DOHH2 (cell line): ENCODE data around the gene WRNIP1.

Experiments used
- H3F3A ChIP-seq: fragments of 200-600 bp; sonication (generic), shearing (Covaris generic); 2 replicates; pipeline ENCODE4 v1.6.0; 2016; ENCODE audit warnings: antibody characterized with exemption, mild to moderate bottlenecking; ENCODE audit not compliant: control insufficient read depth, insufficient read depth
- H3K27ac ChIP-seq: fragments of 200-600 bp; sonication (generic); 2 replicates; pipeline ENCODE4 v1.5.1; 2014; ENCODE audit warnings: low read depth, mild to moderate bottlenecking, low read length, moderate library complexity
- H3K27me3 ChIP-seq: fragments of 200-600 bp; sonication (generic); 2 replicates; pipeline ENCODE4 v1.6.1; 2014; ENCODE audit warnings: mild to moderate bottlenecking, low read length, mixed read lengths; ENCODE audit not compliant: control insufficient read depth
- H3K36me3 ChIP-seq: fragments of 200-600 bp; sonication (generic); 2 replicates; pipeline ENCODE4 v1.6.1; 2014; ENCODE audit warnings: mild to moderate bottlenecking, low read length, moderate library complexity, mixed read lengths; ENCODE audit not compliant: control insufficient read depth
- H3K4me1 ChIP-seq: fragments of 200-600 bp; sonication (generic); 2 replicates; pipeline ENCODE4 v1.6.1; 2014; ENCODE audit warnings: mild to moderate bottlenecking, low read length, mixed read lengths; ENCODE audit not compliant: control insufficient read depth
- H3K4me2 ChIP-seq: fragments of 200-600 bp; sonication (generic); 2 replicates; pipeline ENCODE4 v1.6.0; 2014; ENCODE audit warnings: mild to moderate bottlenecking, low read length, moderate library complexity
- H3K4me3 ChIP-seq: fragments of 200-600 bp; sonication (generic); 2 replicates; pipeline ENCODE4 v1.5.1; 2014; ENCODE audit warnings: mild to moderate bottlenecking, low read length, mixed read lengths
- H3K79me2 ChIP-seq: fragments of 200-600 bp; sonication (generic); 2 replicates; pipeline ENCODE4 v1.6.1; 2014; ENCODE audit warnings: mild to moderate bottlenecking, low read length, mixed read lengths; ENCODE audit not compliant: control insufficient read depth
- H3K9me2 ChIP-seq: fragments of 200-600 bp; sonication (generic); replicated peaks from 2 replicates; pipeline ENCODE4 v1.6.1; 2014; ENCODE audit warnings: mild to moderate bottlenecking, low read length, mixed read lengths; ENCODE audit not compliant: control insufficient read depth
- H3K9me3 ChIP-seq: fragments of 200-600 bp; sonication (generic); 2 replicates; pipeline ENCODE4 v1.6.1; 2014; ENCODE audit warnings: antibody characterized with exemption, low read length, mixed read lengths; ENCODE audit not compliant: control insufficient read depth, insufficient read depth
- H4K20me1 ChIP-seq: fragments of 200-600 bp; sonication (generic); 2 replicates; pipeline ENCODE4 v1.6.0; 2014; ENCODE audit warnings: low read depth, mild to moderate bottlenecking, antibody characterized with exemption, low read length, moderate library complexity; ENCODE audit not compliant: control insufficient read depth, insufficient read depth
- EZH2phosphoT487 ChIP-seq: fragments of 200-600 bp; sonication (generic); IDR thresholded peaks from 2 replicates; pipeline ENCODE4 v1.6.1; 2017; ENCODE audit warnings: borderline replicate concordance, mild to moderate bottlenecking, antibody characterized with exemption, low read length, moderate library complexity, mixed read lengths
- TF ChIP-seq, protein P1 (sequence below): fragments of 200-600 bp; sonication (generic); IDR thresholded peaks from one replicate; pipeline ENCODE4 v1.5.1; 2014; ENCODE audit warnings: antibody characterized with exemption, mild to moderate bottlenecking, low read depth, low read length; ENCODE audit not compliant: poor library complexity, severe bottlenecking

WRNIP1 gene

DNA sequence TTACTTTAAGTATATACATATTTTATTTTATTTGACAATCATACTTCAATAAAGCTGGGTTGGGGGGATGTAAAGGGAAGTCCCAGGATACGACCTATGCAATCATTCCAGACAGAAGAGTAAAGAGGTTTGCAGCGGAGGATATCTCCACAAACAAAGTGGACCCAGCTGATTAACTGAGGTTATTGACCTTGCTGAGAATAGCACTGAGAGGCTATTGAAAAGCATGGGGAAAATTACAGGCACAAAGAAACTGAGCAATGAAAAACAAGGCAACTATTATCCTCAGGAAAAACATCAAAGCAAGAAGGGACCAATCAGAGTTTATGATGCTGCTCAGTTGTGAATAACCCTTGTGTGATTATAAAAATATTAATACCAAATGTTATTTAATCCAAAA lies 43.8 kb downstream of the WRNIP1 start:
- Histone ChIP-seq H3K27ac (no peak overlapping the region), H3K4me3 (no peak overlapping the region), H3K9me3 (no peaks in the 10 kb centered on the region), H3F3A (no peaks in the 10 kb centered on the region), H4K20me1 (no peaks in the 10 kb centered on the region), H3K4me1 (no peaks in the 10 kb centered on the region), H3K4me2 (no peak overlapping the region), H3K79me2 (no peaks in the 10 kb centered on the region), H3K36me3 (no peaks in the 10 kb centered on the region), H3K27me3 (no peaks in the 10 kb centered on the region), H3K9me2 (no peaks in the 10 kb centered on the region)
- TF ChIP-seq, protein P1, sequence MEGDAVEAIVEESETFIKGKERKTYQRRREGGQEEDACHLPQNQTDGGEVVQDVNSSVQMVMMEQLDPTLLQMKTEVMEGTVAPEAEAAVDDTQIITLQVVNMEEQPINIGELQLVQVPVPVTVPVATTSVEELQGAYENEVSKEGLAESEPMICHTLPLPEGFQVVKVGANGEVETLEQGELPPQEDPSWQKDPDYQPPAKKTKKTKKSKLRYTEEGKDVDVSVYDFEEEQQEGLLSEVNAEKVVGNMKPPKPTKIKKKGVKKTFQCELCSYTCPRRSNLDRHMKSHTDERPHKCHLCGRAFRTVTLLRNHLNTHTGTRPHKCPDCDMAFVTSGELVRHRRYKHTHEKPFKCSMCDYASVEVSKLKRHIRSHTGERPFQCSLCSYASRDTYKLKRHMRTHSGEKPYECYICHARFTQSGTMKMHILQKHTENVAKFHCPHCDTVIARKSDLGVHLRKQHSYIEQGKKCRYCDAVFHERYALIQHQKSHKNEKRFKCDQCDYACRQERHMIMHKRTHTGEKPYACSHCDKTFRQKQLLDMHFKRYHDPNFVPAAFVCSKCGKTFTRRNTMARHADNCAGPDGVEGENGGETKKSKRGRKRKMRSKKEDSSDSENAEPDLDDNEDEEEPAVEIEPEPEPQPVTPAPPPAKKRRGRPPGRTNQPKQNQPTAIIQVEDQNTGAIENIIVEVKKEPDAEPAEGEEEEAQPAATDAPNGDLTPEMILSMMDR, result no peak
- TF ChIP-seq EZH2phosphoT487, result no peak

- H3F3A ChIP-seq, result no peaks in the 10 kb centered on the region
- no peak overlapping the region for H3K27ac ChIP-seq
- no peaks in the 10 kb centered on the region for H3K36me3 ChIP-seq
- no peaks in the 10 kb centered on the region for H3K4me1 ChIP-seq
- H3K4me3 ChIP-seq, result no peak overlapping the region
- H3K9me2 ChIP-seq, result no peaks in the 10 kb centered on the region
- H3K27me3 ChIP-seq, result no peaks in the 10 kb centered on the region
- no peaks in the 10 kb centered on the region for H3K79me2 ChIP-seq
- no peak overlapping the region for H3K4me2 ChIP-seq
- H3K9me3 ChIP-seq, result no peaks in the 10 kb centered on the region
- TF ChIP-seq EZH2phosphoT487, result no peak
- TF ChIP-seq, protein P1, result no peak
- no peaks in the 10 kb centered on the region for H4K20me1 ChIP-seq
These were observed 45.0 kb downstream of the WRNIP1 start for GRCh38 chr6:2810092-2810671.

- TF ChIP-seq, protein P1, result no peak
- no peak for TF ChIP-seq EZH2phosphoT487
- Histone ChIP-seq H4K20me1 (no peaks in the 10 kb centered on the region), H3K9me2 (no peaks in the 10 kb centered on the region), H3K27ac (no peak overlapping the region), H3F3A (no peaks in the 10 kb centered on the region), H3K4me1 (no peaks in the 10 kb centered on the region), H3K4me3 (no peak overlapping the region), H3K27me3 (no peaks in the 10 kb centered on the region), H3K79me2 (no peaks in the 10 kb centered on the region), H3K9me3 (peaks cover 12% of the 10 kb centered on the region), H3K36me3 (no peaks in the 10 kb centered on the region), H3K4me2 (no peak overlapping the region)
These were observed 47.5 kb downstream of the WRNIP1 start for GRCh38 chr6:2812695-2813094.
